HG03575 (cell line): ENCODE data around the gene PPFIA4.
"Not testable (repeated sequence)": the region's sequence is repeated elsewhere in the genome, so short reads cannot be mapped to it uniquely, and the experiment has no call there.

Experiments
- ATAC-seq: cut with Tn5 transposase; IDR thresholded peaks from one replicate; pipeline ENCODE4 v1.9.1; 2021; ENCODE audit not compliant: unreplicated experiment, insufficient number of reproducible peaks, low FRiP score; ENCODE audit errors: extremely low read depth

The PPFIA4 gene

DNA sequence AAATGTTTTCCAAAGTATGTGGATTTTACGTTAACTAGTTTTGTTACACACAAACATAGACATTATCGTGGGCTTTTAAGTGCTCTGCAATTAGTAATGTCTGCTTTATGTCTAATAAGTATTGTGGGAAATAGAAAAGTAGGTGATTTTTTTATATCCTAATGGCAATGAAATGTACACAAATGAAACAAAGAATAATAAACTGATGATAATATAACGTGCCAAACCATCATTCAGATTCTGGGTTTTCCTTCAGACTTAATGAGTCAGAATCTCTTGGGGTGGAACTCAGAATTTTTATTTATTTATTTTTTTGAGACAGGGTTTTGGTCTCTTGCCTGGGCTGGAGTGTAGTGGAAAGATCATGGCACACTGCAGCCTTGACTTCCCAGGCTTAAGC is 17.1 kb upstream of the PPFIA4 start:
- no peak for ATAC-seq

DNA sequence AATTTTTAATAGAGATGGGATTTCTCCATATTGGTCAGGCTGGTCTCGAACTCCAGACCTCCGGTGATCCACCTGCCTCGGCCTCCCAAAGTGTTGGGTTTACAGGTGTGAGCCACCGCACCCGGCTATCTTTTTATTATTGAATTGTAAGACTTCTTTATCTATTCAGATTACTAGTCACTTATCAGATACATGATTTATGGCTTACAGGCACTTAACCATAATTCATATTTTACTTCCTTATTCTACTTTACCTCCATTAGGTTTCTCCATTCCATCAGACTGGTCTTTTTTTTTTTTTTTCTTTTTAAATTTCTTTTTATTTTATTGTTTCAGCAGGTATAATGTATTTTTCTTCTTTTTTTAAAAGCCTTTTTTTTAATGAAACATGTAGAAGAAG is 14.7 kb upstream of the PPFIA4 start:
- no peak for ATAC-seq

GRCh38 chr1:203017061-203017460 is 9.2 kb upstream of the PPFIA4 start:
- ATAC-seq = no peak

DNA sequence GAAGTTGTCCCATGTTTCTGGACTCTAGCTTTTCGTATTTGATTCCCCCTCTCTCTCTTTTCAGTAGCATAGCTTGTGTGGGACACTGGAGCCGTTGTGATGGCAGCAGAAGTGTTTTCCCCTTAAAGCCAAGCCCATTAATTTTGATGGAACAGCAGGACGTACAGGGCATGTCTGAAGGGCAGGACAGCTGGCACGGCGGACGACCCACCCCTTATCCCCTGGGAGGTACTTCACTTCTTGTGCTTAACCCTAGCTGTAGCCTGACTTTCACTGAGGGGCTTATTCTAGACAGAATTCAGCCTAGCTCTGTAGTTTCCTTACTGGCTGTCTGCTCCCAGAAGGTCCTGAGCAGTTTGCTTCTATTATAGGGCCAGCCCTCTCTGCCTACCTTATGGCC is 8.6 kb upstream of the PPFIA4 start:
- no peak for ATAC-seq

DNA sequence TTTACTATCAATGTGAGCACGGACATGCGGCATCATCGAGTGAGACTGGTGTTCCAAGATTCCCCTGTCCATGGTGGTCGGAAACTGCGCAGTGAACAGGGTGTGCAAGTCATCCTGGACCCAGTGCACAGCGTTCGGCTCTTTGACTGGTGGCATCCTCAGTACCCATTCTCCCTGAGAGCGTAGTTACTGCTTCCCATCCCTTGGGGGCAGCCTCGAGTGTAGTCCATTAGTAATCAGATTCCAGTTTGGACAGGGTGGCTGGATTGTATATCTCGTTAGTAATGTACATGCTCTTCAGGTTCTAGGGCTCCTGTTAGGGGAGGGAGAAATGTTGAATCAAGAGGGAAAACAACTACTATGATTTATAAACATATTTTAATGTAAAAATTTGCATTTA is 3.4 kb upstream of the PPFIA4 start:
- not testable (repeated sequence) for ATAC-seq

- ATAC-seq = no peak
These were observed 633 bp upstream of the PPFIA4 start for GRCh38 chr1:203025686-203026030.

DNA sequence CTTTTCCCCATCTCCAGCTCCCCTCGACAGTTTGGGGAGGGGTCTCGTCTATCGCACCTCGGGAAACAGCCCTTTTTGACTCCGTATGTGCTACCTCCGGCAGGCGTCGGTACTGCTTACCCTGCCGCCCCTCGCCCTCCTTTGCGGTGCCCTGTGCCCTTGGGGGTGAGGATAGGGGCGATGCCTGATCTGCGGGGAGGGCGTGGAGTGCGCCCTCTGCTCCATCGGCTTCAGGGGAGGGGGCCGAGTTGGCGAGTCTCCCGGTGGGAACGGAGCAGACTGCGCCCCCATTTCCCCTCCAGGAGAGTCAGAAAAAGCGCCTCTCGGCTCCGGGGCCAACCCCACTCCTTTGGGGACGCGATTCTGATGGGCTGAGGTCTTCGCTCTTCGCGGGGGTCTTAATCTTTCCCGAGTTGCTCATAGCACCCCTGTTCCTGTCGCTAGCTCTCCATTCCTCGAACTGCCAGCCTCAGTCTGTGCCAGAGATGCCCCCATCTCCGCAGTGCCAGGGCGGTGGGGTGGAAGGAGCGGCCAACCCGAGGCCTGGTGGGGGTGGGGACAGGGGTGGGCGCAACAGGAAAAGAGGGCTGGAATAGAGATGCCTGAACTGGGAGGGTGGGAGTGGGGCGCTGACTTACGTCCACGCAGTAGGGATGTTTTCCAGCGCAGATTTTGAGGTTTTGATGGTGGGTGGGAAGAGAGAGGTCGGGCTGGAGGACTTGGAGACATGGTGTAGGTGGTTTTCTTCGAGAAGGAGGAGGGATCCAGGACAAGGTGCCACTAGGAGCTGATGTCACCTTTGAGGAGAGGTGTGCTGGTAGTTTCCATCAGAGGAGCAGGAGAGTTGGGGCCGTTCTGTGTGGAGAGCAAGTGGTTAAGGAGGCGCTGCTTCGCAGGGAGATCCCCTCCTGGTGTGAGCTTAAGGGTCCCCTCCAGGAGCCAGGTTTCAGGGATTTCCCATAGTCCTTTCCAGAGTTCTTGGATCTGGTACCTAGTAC is 674 bp downstream of the PPFIA4 start:
- ATAC-seq = no peak

DNA sequence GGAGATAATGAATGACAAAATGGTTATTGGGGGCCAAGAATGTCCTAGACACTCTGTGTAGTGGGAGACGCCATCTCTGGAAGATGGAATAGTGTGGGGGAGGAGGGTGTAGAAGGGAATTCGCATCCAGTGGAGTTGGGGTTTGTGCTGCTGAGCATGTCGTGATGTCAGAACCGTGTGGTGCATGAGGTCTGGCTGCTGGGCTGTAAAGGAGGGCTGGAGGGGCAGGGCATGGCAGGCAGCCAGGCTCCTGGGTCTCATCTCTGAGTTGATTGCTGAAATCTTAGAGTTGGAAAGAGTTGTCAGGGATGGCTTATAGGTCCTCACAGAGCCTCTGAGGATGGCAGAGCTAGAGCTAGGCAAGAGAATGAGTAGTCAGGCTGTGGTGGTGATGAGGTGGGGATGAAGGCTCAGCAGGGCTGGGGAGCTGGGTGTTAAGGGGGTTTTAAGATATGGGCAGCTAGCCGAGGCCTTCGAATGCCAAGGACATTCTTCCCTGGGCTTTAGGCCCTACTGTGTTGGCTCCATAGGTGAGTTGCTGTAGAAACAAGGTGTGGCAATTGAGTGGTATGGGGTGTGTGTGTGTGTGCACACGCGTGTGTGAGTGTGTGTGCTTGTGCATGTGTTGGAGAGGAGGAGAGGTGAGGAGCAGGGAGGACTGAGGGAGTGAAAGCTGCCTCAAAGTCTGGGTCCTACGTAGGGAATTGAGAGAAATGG is 1.9 kb downstream of the PPFIA4 start:
- ATAC-seq = no peak

- ATAC-seq = no peak
These were observed 2.7 kb downstream of the PPFIA4 start for GRCh38 chr1:203028784-203029553.

DNA sequence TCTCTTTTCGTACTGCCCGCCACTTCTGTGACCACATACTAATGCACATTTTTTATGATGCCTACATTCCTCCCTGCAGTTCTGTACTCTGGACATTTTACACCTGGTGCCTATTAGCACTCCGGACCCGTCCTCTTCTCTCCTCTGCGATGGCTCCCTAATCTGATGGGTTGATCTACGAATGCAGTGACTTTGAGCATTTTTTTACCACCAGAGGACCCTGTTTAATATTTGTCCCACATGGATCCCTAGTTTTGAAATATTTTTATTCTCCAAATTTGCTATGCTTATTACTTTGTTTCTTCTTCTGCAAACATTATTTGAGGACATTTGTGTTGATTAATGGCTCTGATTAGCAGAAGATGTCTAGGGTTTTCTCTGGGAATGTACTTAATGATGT is 5.2 kb downstream of the PPFIA4 start:
- no peak for ATAC-seq

DNA sequence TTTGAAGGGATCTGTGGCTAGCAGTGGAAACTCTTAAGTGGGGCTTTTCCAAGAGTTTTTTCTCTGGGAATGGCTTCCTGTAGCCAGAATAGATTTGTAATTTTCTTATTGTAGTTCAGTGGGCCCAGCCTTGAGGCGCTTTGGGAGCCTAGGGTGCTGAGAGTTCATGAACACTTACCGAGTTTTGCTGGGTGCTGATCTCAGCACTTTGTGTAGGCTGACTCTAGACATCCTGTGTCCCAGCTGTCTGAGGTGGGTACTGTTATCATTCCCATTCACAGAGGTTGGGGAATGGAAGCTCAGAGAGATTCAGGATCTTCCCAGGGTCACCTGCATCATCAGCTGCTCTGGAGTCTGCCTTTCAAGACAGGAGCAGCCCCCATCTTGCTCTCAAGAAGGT is 7.0 kb downstream of the PPFIA4 start:
- ATAC-seq = no peak

DNA sequence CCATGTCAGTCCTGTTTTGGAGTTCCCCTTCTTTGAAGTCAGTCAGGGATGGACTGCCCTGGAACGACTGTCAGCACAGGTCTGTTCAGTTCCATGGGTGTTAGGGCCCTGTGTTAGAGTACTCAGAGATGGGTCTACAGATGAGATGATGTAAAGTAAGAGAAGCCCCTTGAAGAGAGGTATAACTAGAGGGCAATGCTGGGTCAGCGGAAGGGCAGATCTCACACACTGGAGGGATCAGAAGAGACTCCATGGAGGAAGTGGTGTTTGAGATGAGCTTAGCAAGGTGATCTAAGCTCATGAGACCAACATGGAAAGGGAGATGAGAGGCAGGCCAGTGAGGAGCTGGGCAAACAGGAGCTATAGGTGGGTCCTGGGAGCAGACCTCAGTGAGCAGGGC is 7.6 kb downstream of the PPFIA4 start:
- ATAC-seq = no peak

- no peak for ATAC-seq
These were observed 8.3 kb downstream of the PPFIA4 start for GRCh38 chr1:203034422-203035110.

DNA sequence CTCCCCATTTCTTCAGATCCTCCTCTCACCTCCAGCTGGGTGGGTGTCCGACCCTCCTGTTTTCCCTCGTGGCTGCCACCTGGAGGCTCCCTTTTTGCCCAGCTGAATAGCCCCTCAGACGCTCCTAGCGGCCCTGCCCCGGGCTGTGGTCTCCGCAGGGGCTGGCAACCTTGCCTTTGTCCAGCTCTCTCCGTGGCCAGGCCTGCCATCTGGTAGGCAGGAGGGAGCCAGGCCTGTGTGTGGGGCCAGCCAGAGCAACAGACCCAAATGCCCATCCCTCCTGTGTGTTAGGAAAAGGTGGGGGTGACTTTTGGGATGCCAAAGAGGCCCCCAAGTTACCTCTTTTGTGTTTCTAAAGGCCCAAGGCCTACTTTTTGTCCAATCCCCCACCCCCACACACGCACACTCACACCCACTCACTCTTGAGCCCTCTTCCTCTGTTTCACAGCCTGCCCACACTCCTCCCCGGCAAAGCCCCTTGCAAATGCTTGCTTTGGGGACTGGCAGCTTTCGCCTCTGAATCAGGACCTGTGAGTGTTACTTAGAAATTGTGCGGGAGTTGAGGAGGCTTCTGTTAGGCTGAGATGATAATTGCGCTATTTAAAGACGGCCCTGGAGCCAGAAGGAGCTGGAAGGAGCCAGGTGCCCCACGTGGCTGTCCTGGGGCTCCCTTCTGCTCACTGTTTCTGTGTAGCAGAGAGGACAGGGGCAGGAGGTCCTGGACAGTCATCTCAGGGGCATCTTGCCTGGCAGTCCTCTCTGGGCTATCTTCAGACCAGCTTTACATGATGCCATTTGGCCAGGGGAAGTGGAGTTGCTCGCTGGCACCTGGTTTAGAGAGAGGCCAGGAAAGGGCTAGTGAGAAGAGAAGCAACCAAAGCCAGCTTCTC is 9.1 kb downstream of the PPFIA4 start:
- no peak for ATAC-seq

GRCh38 chr1:203036135-203036534 is 9.8 kb downstream of the PPFIA4 start:
- ATAC-seq = no peak

DNA sequence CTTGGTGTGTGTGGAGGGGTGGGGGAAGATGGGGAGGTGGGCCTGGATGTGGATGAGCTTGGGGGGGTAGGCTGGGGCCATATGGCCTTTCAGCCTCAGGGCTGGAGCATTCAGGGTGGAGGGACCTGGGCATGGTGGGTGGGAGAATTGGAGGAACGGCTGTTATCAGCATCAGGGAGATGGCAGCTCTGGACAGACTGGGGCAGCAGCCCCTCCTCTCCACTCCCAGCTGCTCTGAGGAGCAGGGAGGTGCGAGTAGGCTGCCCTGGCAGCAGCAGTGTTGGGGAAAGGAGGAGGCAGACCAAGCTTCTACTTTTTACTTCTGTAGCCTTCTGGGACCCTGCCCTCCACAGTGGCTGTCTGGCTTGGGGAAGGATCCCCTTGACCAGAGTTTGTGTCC is 10.2 kb downstream of the PPFIA4 start:
- ATAC-seq = no peak

DNA sequence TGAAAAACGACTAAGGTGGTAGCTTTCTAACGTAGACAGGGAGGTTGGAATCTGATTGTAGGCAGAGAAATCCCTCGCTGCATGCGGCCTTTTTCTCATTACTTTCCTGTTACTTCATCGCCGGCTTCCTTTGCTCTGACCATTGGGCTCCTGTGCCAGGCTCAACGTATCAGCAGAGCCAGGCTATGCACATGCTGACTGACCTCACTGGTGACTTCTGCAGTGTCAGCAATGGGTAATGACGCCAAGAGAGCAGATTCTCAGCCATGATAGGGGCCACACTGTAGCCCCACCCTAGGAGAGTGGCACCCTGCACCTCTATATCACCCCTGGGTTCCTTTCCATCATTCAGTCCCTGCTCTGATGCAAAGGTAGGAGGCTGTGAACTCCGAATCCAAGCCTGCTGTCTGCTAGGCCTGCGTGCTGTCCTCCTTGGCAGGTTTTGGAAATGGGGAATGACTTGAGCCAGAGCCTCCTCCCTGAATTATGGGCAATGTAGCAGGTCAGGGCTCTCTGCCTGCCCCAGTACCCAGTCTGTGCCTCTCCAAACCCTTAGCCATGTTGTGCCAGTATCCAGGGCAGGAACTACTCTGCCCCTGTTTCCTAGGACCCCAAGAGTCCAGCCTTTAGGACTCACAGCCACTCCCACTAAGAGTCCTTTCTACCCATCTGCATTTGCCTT is 11.4 kb downstream of the PPFIA4 start:
- no peak for ATAC-seq
